ENCODE results near the gene TMEM108.

TMEM108 gene

DNA sequence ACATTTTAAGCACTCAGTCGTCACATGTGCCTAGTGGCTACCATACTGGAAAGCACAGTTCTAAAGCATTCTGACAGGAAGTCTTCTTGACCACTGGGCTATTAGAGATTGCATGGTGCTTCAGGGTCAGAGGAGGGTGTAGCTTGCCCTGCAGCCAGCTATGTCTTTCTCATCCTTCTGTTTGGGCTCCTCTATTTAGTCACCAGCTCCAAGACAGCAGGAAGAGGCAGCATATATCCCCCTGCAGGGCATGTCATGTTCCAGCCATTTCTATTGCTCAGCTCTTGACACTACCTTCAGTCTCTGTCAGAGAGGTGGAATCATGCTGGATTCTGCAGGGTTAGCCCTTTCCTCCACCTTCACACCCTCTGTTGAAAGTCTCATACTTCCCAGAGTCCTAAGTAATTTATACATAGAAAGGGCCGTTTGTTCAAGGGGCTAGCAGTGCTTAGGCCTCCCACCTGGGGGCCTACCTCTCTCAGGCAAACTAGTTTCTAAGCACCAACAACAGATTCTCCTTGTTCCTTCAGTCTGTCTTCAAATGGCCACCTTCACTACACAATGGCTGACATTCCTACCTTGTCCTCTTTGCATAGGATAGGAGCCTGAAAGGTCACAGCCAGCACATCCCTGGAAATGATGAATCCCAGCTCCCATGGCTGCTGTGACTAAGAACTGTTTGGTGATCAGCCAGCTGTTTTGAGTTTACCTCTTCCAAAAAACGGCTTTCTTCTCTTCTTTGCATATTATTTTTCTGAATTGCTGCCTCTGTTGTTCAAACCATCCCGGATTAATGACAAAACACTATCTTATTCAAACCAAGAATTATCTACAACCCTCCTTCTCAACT lies 246.0 kb downstream of the TMEM108 start:
- no peak for DNase-seq

DNA sequence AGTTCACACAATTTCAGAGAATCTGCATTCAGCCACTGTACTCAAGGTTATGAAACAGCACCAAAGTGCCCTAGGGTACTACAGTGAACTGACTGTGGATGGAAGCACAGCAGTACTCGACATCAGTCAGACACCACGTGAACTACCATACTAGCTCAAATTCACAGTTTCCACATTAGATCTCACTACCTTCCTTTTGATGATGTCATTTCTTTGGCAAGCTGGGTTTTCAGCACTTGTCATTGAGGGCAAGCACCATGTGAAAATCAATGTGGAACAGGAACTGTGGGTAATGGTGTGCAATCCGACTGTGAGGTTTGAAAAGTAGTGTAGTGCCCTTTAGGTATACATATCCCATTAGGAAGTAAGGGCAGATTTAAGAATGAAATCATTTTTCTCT lies 251.1 kb downstream of the TMEM108 start:
- DNase-seq = no peak

DNA sequence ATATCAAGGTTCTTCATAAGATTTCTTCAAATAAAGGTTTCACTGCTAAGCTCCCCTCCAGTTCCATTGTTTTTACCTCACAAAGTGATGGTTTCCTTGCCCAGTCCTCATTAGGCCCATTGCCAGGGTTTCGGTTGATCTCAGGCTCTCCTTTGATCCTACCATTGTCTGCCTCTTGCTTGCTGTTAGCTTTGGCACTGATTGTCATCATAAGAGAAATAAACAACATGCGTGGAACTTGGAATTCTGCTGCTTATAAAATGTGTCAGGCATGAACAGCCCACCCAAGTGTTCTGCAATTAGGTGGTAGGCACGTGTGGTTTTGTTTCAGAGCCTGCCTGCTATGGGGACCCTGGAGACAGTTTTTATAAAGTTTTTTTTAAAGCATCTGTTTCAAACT lies 254.1 kb downstream of the TMEM108 start:
- DNase-seq = no peak

DNA sequence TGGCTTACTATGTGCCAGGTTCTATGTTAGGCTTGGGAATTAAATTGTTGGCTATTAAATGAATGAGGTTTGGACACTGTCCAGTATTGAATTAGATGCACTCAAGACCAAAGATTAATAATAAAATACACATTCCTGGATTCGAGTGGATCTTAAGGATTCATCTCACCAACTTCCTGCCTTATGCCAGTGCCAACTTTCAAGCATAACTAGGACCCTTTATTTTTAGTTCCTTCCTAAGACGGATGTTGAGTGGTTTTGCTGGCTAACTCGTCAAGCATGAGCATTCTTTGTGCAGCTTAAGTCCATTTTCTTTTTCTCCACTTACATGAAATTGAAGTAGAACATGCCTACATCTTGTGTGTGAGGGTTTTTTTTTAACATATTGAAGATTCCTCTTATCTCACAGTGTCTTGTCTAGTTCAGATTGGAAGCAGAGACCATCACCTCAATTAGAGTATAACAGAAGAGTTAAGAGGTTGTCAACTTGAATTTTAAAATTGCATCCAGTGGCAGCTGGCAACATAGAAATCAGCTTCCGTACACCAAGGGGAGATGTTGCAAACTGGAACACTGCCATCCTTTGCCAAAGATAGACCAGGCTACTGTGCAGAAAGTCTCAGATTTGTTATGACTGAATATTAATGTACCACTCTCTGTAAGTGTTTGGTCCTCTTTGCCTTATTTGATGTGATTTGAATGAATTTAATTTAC lies 255.4 kb downstream of the TMEM108 start:
- DNase-seq = no peak

DNA sequence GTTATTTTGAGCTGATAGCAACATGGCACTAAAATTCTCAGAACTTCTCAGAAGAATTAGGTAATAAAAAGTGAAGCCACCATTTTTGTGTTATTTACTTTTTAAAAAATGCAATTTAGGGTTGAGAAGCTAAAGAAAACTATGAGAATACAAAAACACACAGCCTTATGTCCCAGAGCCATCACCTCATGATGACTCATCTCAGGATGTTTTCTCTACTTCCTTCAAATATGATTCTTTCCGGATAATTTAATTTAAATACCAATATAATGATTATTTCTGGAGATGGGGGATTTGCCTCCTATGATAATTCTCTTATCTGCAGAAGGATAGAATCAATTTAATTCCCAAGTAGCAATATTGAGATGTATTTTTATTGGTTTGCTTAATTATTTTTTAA lies 256.1 kb downstream of the TMEM108 start:
- DNase-seq = no peak

DNA sequence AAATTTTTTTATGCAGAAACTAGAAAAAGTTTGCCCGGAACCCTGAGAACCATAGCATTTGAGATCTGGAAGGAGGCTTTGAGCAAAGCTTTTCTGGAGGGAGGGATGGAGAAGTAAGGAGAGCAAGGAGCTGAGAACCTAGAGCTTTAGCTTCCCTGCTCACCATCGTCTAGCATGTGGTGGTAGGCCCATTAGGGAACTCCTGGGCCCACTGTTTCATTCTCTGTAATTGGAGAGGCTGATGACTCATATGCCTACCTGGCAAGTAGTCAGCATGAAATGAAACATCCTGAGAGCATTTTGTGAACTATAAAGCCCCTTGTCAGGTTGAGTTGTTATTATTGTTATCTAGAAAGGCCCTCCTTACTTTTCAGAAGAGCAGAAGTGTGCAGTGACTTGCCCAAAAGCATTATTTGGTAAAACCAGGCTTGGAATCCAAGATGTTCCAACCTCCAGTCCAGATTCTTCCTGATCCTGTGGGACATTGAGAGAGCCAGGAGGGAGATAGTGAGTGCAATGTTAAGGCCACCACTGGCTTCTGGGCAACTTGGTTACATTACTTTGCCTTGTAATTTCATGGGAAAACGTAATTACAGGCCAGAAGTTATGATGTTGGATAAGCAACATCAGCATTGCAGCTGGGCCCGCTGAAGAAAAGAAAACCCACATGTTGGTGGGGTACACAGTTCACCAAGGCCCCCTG lies 257.2 kb downstream of the TMEM108 start:
- DNase-seq = no peak

DNA sequence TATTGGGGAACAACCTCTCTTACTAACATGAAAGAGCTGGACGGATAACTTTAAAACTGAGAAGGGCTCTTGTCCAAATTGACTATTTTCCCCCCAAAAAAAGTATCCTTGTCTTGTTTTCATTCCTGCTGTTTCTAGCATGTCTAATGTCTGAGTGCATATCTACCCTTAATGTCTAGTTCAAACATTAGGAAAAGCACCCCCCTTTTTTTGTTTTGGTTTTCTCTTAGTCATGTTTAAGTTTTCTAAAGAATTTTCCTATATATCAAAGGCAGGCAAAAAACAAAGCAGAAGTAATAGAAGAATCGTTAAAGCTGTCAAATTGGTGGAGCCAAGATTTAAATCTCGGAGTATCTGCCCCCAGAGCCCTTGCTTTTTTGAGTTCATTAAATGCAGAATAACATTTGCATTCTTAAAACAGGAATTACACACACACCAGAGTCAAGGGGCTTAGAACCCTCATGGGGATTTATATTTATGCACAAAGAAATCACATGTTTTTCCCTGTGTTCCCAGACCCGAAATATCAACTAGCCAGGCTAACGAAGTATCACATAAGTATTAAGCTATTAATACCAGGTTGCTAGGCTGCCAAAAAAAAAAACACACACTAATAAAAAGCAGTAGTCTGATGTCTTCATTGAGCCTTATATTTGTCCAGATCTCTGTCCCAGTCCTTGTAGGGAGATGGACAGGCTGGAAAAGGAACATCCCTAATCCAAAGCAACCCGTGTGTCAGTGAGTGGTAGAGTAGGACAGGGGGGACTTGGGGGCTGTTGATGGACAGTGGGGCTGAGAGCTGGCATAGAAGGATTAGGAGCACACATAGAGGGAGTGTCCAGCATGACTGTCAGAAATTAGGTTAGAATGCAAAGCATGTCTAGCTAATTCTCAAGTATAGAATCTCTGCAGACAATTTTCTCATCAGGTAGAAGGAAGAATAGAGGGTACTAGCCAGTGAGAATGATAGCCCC lies 258.0 kb downstream of the TMEM108 start:
- DNase-seq = no peak

DNA sequence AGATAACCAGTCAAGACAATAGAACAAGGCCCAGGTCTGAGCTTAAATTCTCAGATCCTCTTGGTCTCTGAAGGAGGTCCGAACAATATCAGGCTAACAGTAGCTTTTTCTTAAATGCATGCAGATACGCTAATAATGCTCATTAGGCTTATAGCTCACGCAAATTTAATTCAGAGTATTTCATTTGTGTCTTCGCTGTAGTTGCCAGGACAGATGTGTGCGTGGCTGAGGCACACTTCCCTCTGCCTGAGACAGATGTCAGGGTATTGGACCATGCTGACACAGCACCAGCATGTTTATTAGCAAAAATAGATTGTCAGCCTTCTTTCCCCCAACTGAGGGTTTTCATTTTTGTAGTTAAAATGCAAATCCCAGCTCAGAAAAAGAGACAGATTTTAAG lies 258.8 kb downstream of the TMEM108 start:
- DNase-seq = no peak

DNA sequence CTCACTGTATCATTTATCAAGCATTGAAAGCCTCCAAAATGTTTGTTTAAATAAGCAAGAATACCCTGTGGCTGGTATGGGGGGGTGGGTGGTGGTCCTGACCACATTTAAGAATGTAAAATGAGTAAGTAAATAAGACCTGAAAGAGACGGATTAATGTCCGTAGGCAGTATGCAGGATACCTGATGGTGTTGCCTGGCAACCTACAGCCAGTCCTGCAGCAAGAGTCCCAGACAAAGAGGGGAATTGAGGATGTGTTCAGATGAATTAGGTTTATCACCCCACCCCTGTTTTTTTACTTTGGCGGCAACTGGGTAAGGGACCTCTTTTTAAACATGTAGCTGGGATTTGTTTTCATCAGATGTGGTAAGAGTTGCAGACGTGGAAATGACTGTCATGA lies 261.9 kb downstream of the TMEM108 start:
- no peak for DNase-seq

DNA sequence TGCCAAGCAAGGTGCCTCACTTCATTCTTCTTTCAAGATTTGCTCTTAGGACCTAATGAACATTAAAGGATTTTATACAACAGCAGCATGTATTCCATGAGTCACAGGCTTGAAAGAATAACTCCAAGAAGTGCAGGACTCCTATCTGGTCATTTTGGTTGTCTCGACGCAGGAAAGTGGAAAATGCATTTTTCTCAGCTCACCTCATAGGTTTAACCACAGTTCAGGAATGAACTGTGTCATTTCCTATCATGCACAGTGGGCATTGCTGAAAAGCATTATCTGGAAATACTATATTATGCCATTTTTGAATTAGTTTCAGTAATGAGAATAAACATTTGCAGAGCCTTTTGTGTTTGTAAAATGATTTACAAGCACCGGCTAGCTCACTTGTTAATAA lies 263.0 kb downstream of the TMEM108 start:
- DNase-seq = no peak

DNA sequence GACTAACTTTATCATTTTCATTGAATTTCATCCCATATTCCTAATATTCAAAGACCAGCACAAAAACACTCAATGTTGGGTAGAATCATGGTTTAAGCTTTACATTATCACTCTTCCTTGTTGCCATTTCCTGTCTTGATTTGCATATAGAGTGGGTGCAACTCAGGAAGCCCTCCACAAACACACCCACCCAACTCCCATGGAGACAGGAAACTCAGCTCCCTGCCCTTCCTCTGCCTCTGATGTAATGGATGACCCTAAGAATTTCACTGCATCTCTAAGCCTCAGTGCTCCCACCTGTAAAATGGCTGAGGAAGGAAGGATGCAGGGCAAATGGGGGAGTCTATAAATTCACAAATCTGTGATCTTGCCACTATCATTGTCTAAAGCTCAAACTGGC lies 263.5 kb downstream of the TMEM108 start:
- no peak for DNase-seq

DNA sequence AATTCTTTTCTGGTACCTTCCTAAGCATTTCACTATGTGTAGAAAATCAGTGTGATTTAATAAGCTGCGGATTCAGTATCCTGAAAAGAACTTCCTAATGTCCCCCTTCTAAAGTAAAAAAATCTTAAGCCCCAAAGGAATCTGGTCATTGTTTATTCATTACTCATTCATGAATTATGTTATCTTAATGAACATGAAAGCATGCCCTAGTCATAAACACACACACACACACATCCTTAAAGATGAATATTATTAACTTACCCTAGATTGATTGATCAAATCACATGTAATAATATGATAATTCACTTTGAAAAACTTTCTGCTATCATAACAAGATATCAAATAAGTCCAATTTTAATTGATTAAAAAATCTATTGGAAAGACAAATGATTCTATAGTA lies 265.2 kb downstream of the TMEM108 start:
- DNase-seq = no peak

DNA sequence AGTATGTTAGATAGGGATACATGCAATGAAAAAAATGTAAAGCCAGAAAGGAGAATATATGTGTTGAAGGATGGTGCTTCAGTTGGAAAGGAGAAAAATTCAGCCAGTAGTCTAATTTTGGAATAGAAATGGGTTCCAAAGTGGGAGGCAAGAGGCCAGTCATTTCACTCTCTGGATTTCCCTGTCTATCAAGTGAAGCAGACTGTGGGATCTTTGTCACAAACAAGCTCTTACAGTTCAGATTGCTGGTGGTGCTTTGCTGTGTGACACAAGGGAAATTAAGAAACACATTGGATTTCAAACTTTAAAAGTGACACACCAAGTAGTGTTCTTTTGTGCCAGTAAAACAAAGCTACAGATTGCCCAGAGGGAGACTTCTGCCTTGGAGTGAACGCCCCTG lies 279.7 kb downstream of the TMEM108 start:
- DNase-seq = no peak

DNA sequence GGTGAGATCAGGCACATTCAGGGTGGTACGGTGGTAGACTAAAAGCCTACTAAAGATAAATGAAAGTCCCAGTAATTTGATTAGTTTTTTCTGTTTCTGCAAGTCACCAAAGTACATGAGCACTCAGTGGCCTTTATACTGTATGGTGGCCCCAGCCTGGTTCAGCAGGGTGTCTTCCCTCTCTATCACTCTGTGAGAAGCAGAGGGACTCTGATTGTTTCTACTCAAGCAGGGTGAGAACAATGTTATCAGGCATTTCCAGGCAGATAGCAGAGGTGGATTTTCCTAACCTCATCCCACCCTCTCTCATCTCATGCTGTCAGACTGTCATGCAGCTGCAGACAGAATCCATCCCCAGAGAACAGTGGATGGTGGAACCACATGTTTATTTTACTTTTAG lies 290.2 kb downstream of the TMEM108 start:
- no peak for DNase-seq

DNA sequence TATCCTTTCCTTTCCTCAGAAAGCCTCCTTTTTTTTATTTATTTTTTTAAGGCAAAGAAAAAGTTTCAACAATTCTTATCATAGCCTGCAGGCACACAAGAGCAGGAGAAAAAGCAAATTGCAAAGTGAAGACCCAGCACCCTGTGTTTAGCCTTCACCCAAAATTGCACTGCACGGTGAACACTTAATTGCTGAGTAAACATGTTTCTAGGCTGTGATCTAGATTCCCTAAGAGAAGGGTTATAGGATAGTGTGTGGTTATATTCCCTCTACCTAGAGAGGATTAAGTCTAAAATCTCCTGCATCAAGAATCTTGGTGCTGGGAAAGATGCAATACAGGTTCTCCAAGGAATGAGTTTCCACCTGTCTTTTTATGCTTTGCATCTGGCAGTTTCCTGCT lies 291.4 kb downstream of the TMEM108 start:
- DNase-seq = no peak

DNA sequence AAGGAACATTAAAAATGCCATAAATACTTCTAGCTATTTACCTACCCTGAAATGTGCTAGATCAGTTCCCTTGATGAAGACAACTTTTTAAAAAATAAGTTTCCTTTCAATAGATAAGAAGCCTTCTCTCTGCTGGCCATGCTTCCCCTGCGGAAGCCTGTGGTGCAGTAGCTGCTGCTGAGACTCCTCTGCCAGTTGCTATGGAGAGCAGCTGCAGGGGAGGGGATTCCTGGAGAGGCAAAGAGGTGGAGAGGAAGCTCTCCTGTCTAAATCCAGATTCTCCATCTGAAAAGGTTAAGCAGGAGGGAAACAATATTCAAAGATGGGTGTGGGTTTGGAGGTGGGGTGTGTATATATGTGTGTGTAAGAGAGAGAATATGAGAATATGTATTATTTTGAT lies 291.9 kb downstream of the TMEM108 start:
- DNase-seq = peak; percentile 2 to 36

DNA sequence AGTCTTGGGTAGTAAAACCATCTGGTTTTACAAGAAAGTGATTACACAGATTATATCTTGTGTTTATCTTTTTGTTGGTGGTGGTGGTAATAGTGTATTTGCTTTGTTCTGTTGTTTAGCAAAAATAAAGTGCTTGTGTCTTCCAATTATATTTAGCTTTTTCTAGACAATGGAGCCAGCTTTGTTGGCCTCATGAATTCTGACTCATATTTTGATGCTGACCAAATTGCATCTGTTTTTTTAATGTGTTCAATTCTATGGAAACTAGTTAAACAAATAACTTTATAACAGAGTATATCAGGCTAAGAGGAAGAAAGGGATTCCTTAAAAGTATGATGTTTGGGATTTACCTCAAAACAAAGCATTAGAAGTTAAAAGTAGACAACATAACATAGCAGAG lies 292.3 kb downstream of the TMEM108 start:
- no peak for DNase-seq

DNA sequence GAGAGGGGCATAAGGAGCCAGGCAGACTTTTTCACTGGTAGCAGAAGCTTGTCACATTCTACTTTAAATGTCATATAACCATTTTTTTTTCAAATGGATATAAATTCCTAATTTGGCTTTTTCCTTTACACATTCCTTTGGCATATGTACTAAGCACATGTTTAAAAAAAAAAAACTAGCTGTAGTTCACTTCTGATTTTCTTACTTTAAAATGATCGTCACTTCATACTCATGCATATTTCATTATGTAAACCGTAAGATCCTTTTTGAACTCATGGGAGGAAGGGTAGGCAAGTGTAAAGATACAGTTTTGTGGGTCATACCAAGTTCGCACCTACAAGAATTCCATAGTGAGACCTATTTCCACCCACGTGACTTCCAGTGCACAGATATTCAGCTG lies 316.5 kb downstream of the TMEM108 start:
- no peak for DNase-seq

DNA sequence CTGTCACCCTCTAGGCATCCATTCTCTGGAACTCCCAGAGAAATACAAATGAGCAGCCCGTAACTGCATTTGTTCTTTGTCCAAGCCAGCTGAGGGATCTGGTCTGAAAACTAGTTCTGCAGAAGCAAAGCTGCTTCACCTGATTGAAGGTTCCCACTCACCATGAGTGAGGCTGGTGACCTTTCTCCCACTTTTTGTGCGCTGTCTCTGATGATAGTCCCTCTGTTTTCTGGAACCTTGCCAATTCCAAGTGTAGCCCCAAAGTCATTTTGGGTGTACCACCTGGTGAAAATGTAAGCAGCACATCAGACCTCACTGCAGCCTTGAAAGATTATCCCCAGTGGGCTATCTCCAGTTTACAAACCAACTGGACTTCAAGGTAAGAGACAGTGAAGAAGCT lies 322.3 kb downstream of the TMEM108 start:
- no peak for DNase-seq

DNA sequence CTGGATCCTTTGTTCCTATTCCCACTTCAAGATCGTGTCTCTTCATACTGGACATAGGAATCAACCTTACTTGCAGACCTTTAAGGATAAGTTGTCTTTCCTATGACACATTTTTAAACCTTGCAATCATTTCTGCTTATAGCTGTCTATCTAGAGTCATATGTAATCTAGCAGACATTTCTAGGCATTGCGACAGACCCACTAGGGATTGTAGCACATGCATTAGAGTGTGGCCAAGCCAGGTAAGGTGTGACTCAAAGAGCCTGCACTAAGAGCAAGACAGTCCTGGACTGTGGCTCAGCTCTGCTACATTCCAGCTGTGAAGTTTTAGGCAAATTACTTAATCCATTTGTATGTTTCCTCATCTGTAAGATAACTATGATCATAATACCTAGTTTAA lies 322.8 kb downstream of the TMEM108 start:
- DNase-seq = no peak

DNA sequence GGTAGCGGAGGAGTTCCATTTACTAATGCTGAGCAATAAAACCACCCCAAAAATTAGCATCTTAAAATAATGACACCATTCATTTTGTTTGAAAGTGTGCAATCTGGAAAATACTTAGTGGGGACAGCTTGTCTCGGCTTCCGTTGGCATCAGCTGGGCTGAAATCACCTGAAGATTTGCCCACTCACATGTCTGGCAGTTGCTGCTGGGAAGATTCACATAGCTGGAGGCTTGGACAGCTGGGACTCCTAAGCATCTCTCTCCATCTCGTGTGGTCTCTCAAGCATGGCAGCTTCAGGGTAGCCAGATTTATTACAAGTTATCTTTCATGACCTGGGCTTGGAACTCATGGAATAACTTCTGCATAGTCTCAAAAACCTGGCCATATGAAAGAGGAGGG lies 323.2 kb downstream of the TMEM108 start:
- no peak for DNase-seq

DNA sequence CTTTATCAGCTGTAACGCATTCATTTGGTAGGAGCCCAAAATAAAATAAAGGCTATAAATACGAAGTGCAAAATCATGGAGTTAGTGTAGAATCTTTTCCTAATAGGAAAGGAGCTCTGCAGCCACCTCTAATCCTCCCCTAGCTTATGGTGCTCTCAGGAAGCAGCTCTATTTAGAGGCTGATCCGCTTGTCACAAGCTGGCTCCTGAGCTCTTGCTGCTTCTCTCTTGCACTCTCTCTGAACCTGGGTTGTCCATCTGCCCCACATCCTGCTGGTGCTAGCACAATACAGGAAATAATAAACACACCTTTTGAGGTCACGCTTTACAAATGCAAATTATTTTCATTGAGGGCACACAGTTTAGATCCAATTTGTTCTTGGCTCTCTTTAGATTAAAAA lies 324.3 kb downstream of the TMEM108 start:
- DNase-seq = no peak

DNA sequence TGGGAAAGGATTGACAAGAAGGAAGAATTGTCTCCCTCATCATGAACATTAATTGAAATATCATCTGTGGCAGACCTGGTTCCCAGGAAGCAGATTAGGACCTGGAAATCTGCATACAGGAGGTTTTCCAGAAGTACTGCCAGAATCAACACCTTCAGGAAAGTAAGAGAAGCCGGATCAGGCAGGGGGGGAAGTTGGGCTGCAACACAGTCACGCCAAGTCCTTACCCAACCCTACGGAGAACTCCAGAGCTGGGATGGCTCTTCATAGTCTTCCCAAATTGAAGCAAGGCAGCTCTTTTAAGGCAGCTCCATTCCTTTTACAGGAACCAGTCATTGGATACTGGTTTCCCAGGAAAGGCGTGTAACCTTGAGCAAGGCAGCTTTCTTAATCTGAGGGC lies 326.5 kb downstream of the TMEM108 start:
- no peak for DNase-seq
